Mammary microvascular endothelial cell (primary cell): ENCODE measurements around the gene EPB41L4B. TPM values are rescaled to one million over a fixed set of nuclear protein-coding genes. Genes with fewer than 3 reads are reported as not detected.

Experiments used
- total RNA-seq: library from RNA; depleted of rRNA; stranded (reverse); fragments of >200 nt; gene quantifications from 2 replicates; pipeline ENCODE4 v1.2.3, GENCODE V29; 2015

EPB41L4B gene
- 0.13 and 0.39 TPM in 2 replicates for total RNA-seq

GRCh38 chr9:109320742-109321448 lies at the start of gene EPB41L4B:
Gene EPB41L4B (minus strand): TSS chr9:109321059. CDS start chr9:109320446, 613 bp downstream.

GRCh38 chr9:109166771-109167601 lies 153.9 kb downstream of the EPB41L4B start, which contains the start of gene FRRS1L:
Gene FRRS1L (minus strand): TSS chr9:109167249. CDS start chr9:109167138, 111 bp downstream.

Other genes starting within 250 kb of the EPB41L4B start
- 32.9 and 35.5 TPM in 2 replicates for gene TMEM245, start 201.1 kb downstream of the EPB41L4B start, total RNA-seq
- gene FRRS1L, start 153.8 kb downstream of the EPB41L4B start, total RNA-seq = not detected in 2 replicates
- under 0.01 and 0.05 TPM in 2 replicates for gene PTPN3, start 177.2 kb upstream of the EPB41L4B start, total RNA-seq